IPS-20b (cell line): Measurements from ENCODE around the gene ITPR2.

Source experiments
- H3K27ac ChIP-seq: one replicate; pipeline ENCODE4 v1.5.1; 2013; ENCODE audit warnings: low read length
- H3K27me3 ChIP-seq: 2 replicates; pipeline ENCODE4 v1.6.1; 2013; ENCODE audit warnings: mild to moderate bottlenecking, low read length, inconsistent platforms; ENCODE audit not compliant: insufficient read depth
- H3K36me3 ChIP-seq: 2 replicates; pipeline ENCODE4 v1.6.1; 2013; ENCODE audit warnings: low read depth, mild to moderate bottlenecking, inconsistent platforms, low read length, moderate library complexity; ENCODE audit not compliant: insufficient read depth
- H3K4me1 ChIP-seq: 2 replicates; pipeline ENCODE4 v1.6.1; 2013; ENCODE audit warnings: mild to moderate bottlenecking, control low read depth, inconsistent platforms, low read length, moderate library complexity; ENCODE audit not compliant: insufficient read depth
- H3K4me3 ChIP-seq: 2 replicates; pipeline ENCODE4 v1.5.1; 2013; ENCODE audit warnings: mild to moderate bottlenecking, low read length, inconsistent platforms
- H3K9ac ChIP-seq: 2 replicates; pipeline ENCODE4 v1.6.1; 2013; ENCODE audit warnings: low read depth, mild to moderate bottlenecking, inconsistent platforms, low read length, moderate library complexity
- H3K9me3 ChIP-seq: 2 replicates; pipeline ENCODE4 v1.6.1; 2013; ENCODE audit warnings: mild to moderate bottlenecking, low read depth, low read length, inconsistent platforms; ENCODE audit not compliant: insufficient read depth

ITPR2 gene

DNA sequence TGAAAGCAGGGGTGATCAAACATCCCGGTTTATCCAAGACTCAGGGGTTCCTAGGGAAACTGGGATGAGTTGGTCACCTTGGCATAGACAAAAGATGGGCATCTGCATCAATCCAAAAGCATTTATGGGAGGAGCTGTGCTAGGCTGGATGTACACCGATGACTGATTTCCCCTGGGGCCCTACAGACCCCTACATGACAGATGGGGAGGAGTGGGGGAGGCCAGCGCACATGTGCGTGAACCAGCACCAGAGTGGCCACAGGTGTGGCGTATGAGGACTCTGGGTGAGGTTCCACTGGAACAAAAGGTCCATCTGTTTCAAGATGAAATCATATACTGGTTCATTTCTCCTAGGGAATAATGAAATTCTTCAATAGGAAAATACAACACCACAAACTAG lies 210.4 kb downstream of the ITPR2 start:
- no peak overlapping the region for H3K9ac ChIP-seq

GRCh38 chr12:26621932-26622331 lies 211.1 kb downstream of the ITPR2 start:
- Histone ChIP-seq H3K4me3 (no peak overlapping the region), H3K9me3 (no peaks in the 10 kb centered on the region), H3K27ac (no peak overlapping the region), H3K9ac (no peak overlapping the region), H3K27me3 (no peaks in the 10 kb centered on the region), H3K4me1 (no peaks in the 10 kb centered on the region), H3K36me3 (peaks cover 26% of the 10 kb centered on the region; the same call in 1 of the 2 replicates)

More for the DNA sequence above, 210.4 kb downstream of the ITPR2 start:
- H3K9me3 ChIP-seq, result no peaks in the 10 kb centered on the region
- no peak overlapping the region for H3K27ac ChIP-seq
- H3K27me3 ChIP-seq, result no peaks in the 10 kb centered on the region
- no peaks in the 10 kb centered on the region for H3K4me1 ChIP-seq
- H3K4me3 ChIP-seq, result no peak overlapping the region
- peaks cover 26% of the 10 kb centered on the region; the same call in 1 of the 2 replicates for H3K36me3 ChIP-seq

- no peak overlapping the region for H3K27ac ChIP-seq
- no peaks in the 10 kb centered on the region for H3K9me3 ChIP-seq
- H3K4me1 ChIP-seq, result no peaks in the 10 kb centered on the region
- no peak overlapping the region for H3K9ac ChIP-seq
- no peak overlapping the region for H3K4me3 ChIP-seq
- peaks cover 26% of the 10 kb centered on the region; the same call in 1 of the 2 replicates for H3K36me3 ChIP-seq
- no peaks in the 10 kb centered on the region for H3K27me3 ChIP-seq
Measured at GRCh38 chr12:26620907-26621306, 212.1 kb downstream of the ITPR2 start.

- H3K4me1 ChIP-seq, result no peaks in the 10 kb centered on the region
- H3K9ac ChIP-seq, result no peak overlapping the region
- H3K36me3 ChIP-seq, result peaks cover 26% of the 10 kb centered on the region; the same call in 1 of the 2 replicates
- no peaks in the 10 kb centered on the region for H3K27me3 ChIP-seq
- H3K4me3 ChIP-seq, result no peak overlapping the region
- H3K27ac ChIP-seq, result no peak overlapping the region
- H3K9me3 ChIP-seq, result no peaks in the 10 kb centered on the region
Measured at GRCh38 chr12:26617513-26617912, 215.5 kb downstream of the ITPR2 start.

- Histone ChIP-seq H3K27me3 (no peaks in the 10 kb centered on the region), H3K9ac (no peak overlapping the region), H3K4me3 (no peak overlapping the region), H3K9me3 (no peaks in the 10 kb centered on the region), H3K4me1 (no peaks in the 10 kb centered on the region), H3K36me3 (peaks cover 2% of the 10 kb centered on the region; the same call in 1 of the 2 replicates), H3K27ac (no peak overlapping the region)
Measured at GRCh38 chr12:26614011-26614616, 218.9 kb downstream of the ITPR2 start.

GRCh38 chr12:26612203-26612602 lies 220.8 kb downstream of the ITPR2 start:
- no peaks in the 10 kb centered on the region for H3K36me3 ChIP-seq
- H3K27ac ChIP-seq, result no peak overlapping the region
- no peaks in the 10 kb centered on the region for H3K4me1 ChIP-seq
- H3K27me3 ChIP-seq, result no peaks in the 10 kb centered on the region
- no peak overlapping the region for H3K4me3 ChIP-seq
- H3K9me3 ChIP-seq, result no peaks in the 10 kb centered on the region
- H3K9ac ChIP-seq, result no peak overlapping the region

- Histone ChIP-seq H3K27me3 (no peaks in the 10 kb centered on the region), H3K27ac (no peak overlapping the region), H3K9me3 (no peaks in the 10 kb centered on the region), H3K36me3 (no peaks in the 10 kb centered on the region), H3K4me3 (no peak overlapping the region), H3K4me1 (no peaks in the 10 kb centered on the region), H3K9ac (no peak overlapping the region)
Measured at GRCh38 chr12:26611598-26611997, 221.4 kb downstream of the ITPR2 start.

- H3K27ac ChIP-seq, result no peak overlapping the region
- H3K4me1 ChIP-seq, result no peaks in the 10 kb centered on the region
- no peak overlapping the region for H3K4me3 ChIP-seq
- no peak overlapping the region for H3K9ac ChIP-seq
- no peaks in the 10 kb centered on the region for H3K36me3 ChIP-seq
- H3K9me3 ChIP-seq, result no peaks in the 10 kb centered on the region
- H3K27me3 ChIP-seq, result no peaks in the 10 kb centered on the region
Measured at GRCh38 chr12:26610774-26611173, 222.2 kb downstream of the ITPR2 start.

- H3K9me3 ChIP-seq, result no peaks in the 10 kb centered on the region
- no peak overlapping the region for H3K4me3 ChIP-seq
- H3K27ac ChIP-seq, result no peak overlapping the region
- H3K36me3 ChIP-seq, result no peaks in the 10 kb centered on the region
- H3K9ac ChIP-seq, result no peak overlapping the region
- no peaks in the 10 kb centered on the region for H3K27me3 ChIP-seq
- no peaks in the 10 kb centered on the region for H3K4me1 ChIP-seq
Measured at GRCh38 chr12:26609986-26610385, 223.0 kb downstream of the ITPR2 start.

DNA sequence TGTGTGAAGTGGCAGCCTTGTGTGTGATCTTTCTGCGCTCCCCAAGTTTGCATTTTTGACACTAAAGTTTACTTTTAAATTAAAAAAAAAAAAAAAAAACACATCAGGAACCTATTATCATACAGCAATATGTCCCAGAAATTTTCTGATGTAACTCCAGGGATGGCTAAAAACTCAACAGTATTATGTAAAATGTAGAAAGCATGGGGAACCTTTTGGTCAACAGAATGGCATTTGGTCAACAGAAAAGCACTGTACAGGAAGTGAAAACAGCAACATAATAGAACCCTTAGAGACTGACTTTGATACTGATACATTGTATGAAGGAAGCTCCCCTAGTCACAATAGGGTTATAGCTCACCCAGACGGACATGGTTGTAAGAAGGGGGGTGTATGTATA lies 224.3 kb downstream of the ITPR2 start:
- Histone ChIP-seq H3K27me3 (no peaks in the 10 kb centered on the region), H3K4me1 (no peaks in the 10 kb centered on the region), H3K9me3 (no peaks in the 10 kb centered on the region), H3K4me3 (no peak overlapping the region), H3K36me3 (no peaks in the 10 kb centered on the region), H3K27ac (no peak overlapping the region), H3K9ac (no peak overlapping the region)

DNA sequence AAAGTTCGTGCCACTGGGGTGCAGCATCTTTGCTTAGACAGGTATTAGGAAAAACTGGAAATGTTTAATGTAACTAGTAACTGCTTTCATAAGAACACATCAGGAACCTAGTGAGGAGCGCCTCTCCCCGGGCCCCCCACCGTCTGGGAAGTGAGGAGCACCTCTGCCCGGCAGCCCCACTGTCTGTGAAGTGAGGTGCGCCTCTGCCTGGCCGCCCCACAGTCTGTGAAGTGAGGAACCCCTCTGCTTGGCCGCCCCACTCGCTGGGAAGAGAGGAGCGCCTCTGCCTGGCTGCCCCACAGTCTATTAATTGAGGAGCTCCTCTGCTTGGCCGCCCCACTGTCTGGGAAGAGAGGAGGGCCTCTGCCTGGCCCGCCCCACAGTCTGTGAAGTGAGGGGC lies 224.7 kb downstream of the ITPR2 start:
- H3K36me3 ChIP-seq, result no peaks in the 10 kb centered on the region
- no peaks in the 10 kb centered on the region for H3K4me1 ChIP-seq
- H3K27ac ChIP-seq, result no peak overlapping the region
- no peak overlapping the region for H3K9ac ChIP-seq
- no peak overlapping the region for H3K4me3 ChIP-seq
- no peaks in the 10 kb centered on the region for H3K27me3 ChIP-seq
- H3K9me3 ChIP-seq, result no peaks in the 10 kb centered on the region

DNA sequence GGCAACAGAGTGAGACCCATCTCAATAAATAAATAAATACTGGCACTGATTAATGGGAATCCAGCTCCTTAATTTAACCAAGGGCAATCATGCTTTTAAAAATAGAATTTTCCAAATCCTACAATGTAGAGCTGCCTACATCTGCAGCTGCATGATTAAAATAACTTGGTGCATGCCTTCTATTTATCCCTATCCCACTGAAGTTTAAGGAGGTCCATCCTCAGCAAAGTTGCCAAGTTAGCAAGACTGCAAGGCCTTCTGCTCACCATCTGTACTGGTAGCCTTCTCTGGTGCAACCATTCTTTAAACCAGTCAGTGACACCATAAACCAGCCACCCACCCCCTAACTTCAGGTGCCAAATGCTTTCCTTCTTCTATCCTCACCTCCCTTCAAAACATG lies 226.1 kb downstream of the ITPR2 start:
- Histone ChIP-seq H3K4me3 (no peak overlapping the region), H3K27me3 (no peaks in the 10 kb centered on the region), H3K27ac (no peak overlapping the region), H3K9ac (no peak overlapping the region), H3K36me3 (no peaks in the 10 kb centered on the region; the same call in 1 of the 2 replicates), H3K9me3 (no peaks in the 10 kb centered on the region), H3K4me1 (no peaks in the 10 kb centered on the region)
